GM18951 (cell line): ENCODE measurements around the gene IMPDH1.
"Not testable (repeated sequence)": the region's sequence is repeated elsewhere in the genome, so short reads cannot be mapped to it uniquely, and the experiment has no call there.

Experiments used
- POLR2A ChIP-seq: IDR thresholded peaks from 4 replicates; pipeline ENCODE4 v1.6.1; 2011; ENCODE audit warnings: mild to moderate bottlenecking; ENCODE audit not compliant: insufficient read length, insufficient read depth; ENCODE audit errors: extremely low read depth
- in situ Hi-C: fragments of 300-500 bp; cut with MboI; formaldehyde crosslinking; loops from one replicate; pipeline ENCODE4 v1.12.0; 2022; ENCODE audit warnings: low sequenced_read_pairs, mixed read lengths, inconsistent platforms; ENCODE audit not compliant: unreplicated experiment

Gene IMPDH1

DNA sequence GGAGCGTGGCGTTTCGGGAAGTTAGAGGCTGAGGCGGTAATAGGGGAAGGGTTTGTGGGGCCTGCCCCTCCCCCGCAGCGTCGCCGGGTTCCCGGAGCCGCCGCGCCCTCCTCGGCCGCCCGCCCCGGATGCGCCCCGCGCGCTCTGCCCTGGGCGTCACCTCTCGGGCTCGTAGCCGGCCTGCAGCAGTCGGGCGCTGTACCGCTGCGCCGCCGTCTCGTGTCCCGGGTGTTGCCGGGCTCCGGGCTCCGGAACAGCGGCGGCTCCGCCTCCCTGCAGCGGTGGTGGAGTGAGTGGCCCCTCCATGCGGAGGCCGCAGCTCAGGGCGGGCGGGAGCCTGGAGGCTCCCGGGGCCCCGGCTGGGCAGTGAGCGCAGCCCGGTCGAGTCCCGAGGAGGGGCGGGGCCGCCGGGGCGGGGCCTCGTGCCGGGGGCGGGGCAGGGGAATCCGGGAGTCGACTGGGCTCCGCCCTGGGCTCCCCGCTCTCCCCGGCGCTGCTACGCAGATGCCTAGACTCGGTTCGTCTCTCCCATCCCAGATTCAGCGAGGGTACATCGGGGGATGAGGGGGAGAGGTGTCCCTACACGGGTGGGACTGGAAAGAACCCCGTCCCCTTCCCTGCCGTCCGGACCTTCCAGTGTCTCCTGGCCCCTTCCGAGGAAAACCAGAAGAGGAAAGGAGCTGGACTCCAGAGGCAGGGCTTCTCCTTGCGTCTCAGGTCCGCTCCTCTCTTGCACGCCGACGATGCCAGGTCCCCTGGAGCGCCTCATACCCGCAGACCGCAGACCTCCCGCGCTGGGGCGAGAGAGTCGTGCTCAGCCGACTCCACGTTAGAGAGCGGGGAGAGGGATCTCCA, at the start of gene IMPDH1:
IMPDH1 (minus strand) TSS at position 387 of the 855 bp plus-strand sequence; CDS start at position 306, 81 bp downstream.
- TF ChIP-seq POLR2A: peak; percentile 60
- in situ Hi-C loops: no loop called here

- in situ Hi-C loops: no loop called here
- no peak for TF ChIP-seq POLR2A
These were observed 49.7 kb upstream of the IMPDH1 start for GRCh38 chr7:128459394-128459878.

- TF ChIP-seq POLR2A: no peak
- in situ Hi-C loops: no loop called here
These were observed 49.2 kb upstream of the IMPDH1 start for GRCh38 chr7:128458956-128459355.

- in situ Hi-C loops: not testable (repeated sequence)
These were observed 47.6 kb upstream of the IMPDH1 start for GRCh38 chr7:128457385-128457784.

DNA sequence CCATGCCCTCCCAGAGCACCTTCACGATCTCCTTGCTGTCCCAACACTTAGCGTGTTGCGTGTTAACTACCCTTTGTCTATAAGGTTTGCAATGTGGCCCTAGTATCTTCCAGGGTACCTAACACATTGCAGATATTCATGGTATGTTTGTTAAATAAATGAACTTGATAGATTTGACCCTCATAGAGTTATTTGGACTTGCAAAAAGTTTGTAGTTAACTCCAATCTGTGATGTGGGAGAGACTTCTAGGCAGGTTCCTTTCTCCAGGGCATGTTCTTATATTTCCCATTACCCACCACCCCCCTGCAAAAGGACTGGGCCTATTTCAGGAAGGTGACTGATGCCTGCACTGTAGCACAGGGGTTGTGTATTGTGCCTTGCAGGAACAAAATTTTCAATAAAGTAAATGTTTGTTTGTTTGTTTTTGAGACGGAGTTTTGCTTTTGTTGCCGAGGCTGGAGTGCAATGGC, 46.5 kb upstream of the IMPDH1 start:
- in situ Hi-C loops: no loop called here
- no peak for TF ChIP-seq POLR2A

- in situ Hi-C loops: no loop called here
- peak; percentile 91 for TF ChIP-seq POLR2A
These were observed 45.9 kb upstream of the IMPDH1 start, which contains the start of gene HILPDA for GRCh38 chr7:128455543-128456254. Gene HILPDA, plus strand, starts transcription at chr7:128455878. Its CDS starts 1,391 bp downstream, at chr7:128457269.

GRCh38 chr7:128454808-128455542, 45.2 kb upstream of the IMPDH1 start:
- in situ Hi-C loops: no loop called here
- TF ChIP-seq POLR2A: no peak

DNA sequence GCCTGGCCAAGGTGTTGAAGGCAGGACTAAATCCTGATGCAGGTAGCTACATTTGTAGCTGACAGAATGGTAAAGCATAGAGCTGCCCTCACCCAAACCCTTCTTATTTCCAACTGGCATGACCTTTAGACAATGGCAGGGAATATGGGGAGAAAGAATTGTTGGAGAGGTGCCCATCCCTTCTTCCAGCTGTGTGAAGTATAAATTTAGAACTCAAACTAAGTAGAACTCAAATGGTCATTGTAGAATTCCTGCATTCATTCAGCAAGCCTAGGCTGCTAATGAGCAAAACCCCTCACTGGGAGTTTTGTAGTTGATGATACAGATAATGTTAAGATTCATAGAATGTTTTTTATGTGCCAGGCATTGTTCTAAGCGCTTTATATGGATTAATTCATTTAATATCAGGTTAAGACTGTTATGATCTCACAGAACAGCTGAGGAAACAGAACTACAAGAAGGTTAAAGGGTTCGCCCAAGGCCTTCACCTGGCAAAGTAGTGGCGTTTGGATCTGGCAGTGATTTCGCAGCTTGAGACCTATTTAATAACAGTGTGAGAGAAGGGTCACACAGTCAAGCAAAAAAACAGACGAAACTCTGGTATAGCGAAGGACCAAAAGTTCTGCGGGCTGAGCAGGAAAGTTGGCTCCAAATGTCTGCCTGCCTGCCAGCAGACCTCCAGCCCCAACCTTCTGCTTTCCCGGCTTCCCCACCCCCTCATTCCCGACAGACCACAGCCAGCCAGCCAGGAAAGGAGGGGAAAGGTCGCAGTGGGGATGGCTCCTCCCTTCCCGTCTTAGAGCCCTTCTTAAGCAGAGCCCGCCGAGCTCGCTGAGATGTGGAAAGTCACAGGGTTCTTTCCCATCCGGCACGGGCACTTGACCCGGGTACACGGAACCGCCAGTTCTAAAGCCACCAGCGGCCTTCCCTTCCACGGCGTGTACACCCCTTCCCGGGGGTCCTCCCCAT, 44.3 kb upstream of the IMPDH1 start:
- no peak for TF ChIP-seq POLR2A
- in situ Hi-C loops: no loop called here

GRCh38 chr7:128452552-128452951, 42.8 kb upstream of the IMPDH1 start:
- TF ChIP-seq POLR2A: no peak
- in situ Hi-C loops: no loop called here

DNA sequence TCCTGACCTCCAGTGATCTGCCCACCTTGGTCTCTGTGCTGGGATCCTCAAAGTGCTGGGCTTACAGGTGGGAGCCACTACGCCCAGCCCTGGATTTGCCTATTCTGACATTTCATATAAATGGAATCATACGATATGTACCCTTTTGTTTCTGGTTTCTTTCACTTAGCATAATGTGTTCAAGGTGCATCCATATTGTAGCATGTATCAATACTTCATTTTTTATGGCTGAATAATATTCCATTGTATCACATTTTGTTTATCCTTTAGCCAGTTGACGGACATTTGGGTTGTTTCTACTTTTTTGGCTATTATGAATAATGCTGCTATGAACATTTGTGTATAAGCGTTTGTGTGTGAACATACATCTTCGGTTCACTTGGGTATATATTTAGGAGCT, 41.1 kb upstream of the IMPDH1 start:
- in situ Hi-C loops: no loop called here
- TF ChIP-seq POLR2A: no peak

- in situ Hi-C loops: no loop called here
These were observed 40.6 kb upstream of the IMPDH1 start for GRCh38 chr7:128450409-128450808.

DNA sequence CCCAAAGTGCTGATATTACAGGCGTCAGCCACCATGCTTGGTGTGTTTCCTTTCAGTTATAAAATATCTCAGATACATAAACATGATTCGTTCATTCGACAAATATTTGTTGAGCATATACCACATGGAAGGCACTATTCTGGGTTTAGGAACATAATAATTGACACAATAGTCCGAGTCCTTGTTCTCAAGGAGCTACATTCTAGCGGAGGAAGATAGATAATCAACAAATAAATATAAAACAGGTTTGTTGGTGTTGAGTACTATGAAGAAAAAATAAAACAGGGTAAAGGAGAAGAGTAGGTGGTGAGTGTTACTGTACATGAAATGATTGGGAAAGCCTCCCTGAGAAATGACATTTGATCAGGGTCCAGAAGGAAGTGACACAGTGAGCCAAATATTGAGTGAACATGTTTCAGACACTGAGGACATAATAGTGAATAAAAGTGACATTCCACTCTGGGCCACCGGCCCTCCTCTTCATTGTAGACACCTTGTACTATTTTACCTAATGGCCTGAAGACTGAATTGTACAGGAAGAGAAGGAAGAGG, 39.0 kb upstream of the IMPDH1 start:
- in situ Hi-C loops: no loop called here
- no peak for TF ChIP-seq POLR2A

More at GRCh38 chr7:128450409-128450808, 40.6 kb upstream of the IMPDH1 start:
- no peak for TF ChIP-seq POLR2A
